IMR-90 (cell line): Measurements from ENCODE around the gene PNP. TPM values are rescaled to one million over a fixed set of nuclear protein-coding genes. Genes with fewer than 3 reads are reported as not detected.

Source experiments
- ATAC-seq: fragments of 200-7000 bp; cut with Tn5 transposase; 2 replicates; pipeline ENCODE4 v1.9.1; 2020; ENCODE audit warnings: low read depth, mild to moderate bottlenecking, moderate library complexity
- BruUV-seq: library from RNA; stranded (reverse); fragments of 400-500 nt; replicated peaks from 2 replicates; lab custom pipeline; 2021; lab: Mats Ljungman, UMichigan
- CTCF ChIA-PET: fragments of 300-600 bp; formaldehyde crosslinking; extraction: SDS; loops from one replicate; lab custom pipeline; 2021; ENCODE audit warnings: antibody characterized with exemption; lab: Yijun Ruan, JAX
- POLR2A ChIA-PET: fragments of 300-600 bp; sonication (Branson Sonifier 250); formaldehyde crosslinking; loops from one replicate; lab custom pipeline; 2022; ENCODE audit warnings: antibody characterized with exemption; ENCODE audit not compliant: unreplicated experiment; lab: Charles Lee
- DNase-seq: peaks from one replicate; pipeline ENCODE4 v3.0.0; 2013
- H2AFZ ChIP-seq: replicated peaks from 2 replicates; pipeline ENCODE3; 2013; ENCODE audit warnings: low read length, mild to moderate bottlenecking; ENCODE audit not compliant: poor library complexity
- H2AK5ac ChIP-seq: 2 replicates; pipeline ENCODE4 v1.6.1; 2013; ENCODE audit warnings: low read depth, low read length, inconsistent platforms
- H2AK9ac ChIP-seq: replicated peaks from 2 replicates; pipeline ENCODE3; 2013; ENCODE audit warnings: mild to moderate bottlenecking, low read depth, low read length, moderate library complexity; ENCODE audit not compliant: poor library complexity
- H2BK120ac ChIP-seq: 2 replicates; pipeline ENCODE4 v1.6.1; 2013; ENCODE audit warnings: low read depth, low read length, inconsistent platforms
- H2BK15ac ChIP-seq: 3 replicates; pipeline ENCODE4 v1.6.1; 2013; ENCODE audit warnings: low read depth, low read length, inconsistent platforms
- H2BK20ac ChIP-seq: 2 replicates; pipeline ENCODE4 v1.6.1; 2013; ENCODE audit warnings: low read depth, mild to moderate bottlenecking, inconsistent platforms, low read length, moderate library complexity
- H2BK5ac ChIP-seq: 2 replicates; pipeline ENCODE4 v1.6.1; 2013; ENCODE audit warnings: mild to moderate bottlenecking, low read depth, low read length, inconsistent platforms; ENCODE audit not compliant: poor library complexity, severe bottlenecking
- H3K14ac ChIP-seq: replicated peaks from 2 replicates; pipeline ENCODE4 v1.6.1; 2013; ENCODE audit warnings: low read depth, low read length, inconsistent platforms
- H3K18ac ChIP-seq: 2 replicates; pipeline ENCODE4 v1.6.1; 2013; ENCODE audit warnings: low read depth, low read length, control low read depth
- H3K23ac ChIP-seq: 2 replicates; pipeline ENCODE4 v1.6.1; 2013; ENCODE audit warnings: low read depth, low read length, inconsistent platforms
- H3K27ac ChIP-seq: 2 replicates; pipeline ENCODE4 v1.5.1; 2013; ENCODE audit warnings: mild to moderate bottlenecking, control low read depth, low read length; ENCODE audit not compliant: insufficient read depth
- H3K27me3 ChIP-seq: 2 replicates; pipeline ENCODE4 v1.6.1; 2013; ENCODE audit warnings: low read length; ENCODE audit not compliant: control insufficient read depth, insufficient read depth
- H3K36me3 ChIP-seq: 2 replicates; pipeline ENCODE4 v1.6.1; 2013; ENCODE audit warnings: low read length, mixed read lengths; ENCODE audit not compliant: control insufficient read depth, insufficient read depth
- H3K4ac ChIP-seq: 2 replicates; pipeline ENCODE4 v1.6.1; 2013; ENCODE audit warnings: low read depth, low read length, inconsistent platforms
- H3K4me1 ChIP-seq: 2 replicates; pipeline ENCODE4 v1.6.1; 2013; ENCODE audit warnings: low read length, mixed read lengths; ENCODE audit not compliant: control insufficient read depth, insufficient read depth
- H3K4me2 ChIP-seq: 2 replicates; pipeline ENCODE4 v1.6.1; 2013; ENCODE audit warnings: low read depth, mild to moderate bottlenecking, control low read depth, low read length, moderate library complexity
- H3K4me3 ChIP-seq: 2 replicates; pipeline ENCODE4 v1.5.1; 2013; ENCODE audit warnings: low read depth, mild to moderate bottlenecking, control low read depth, low read length, moderate library complexity; ENCODE audit not compliant: insufficient read depth
- H3K56ac ChIP-seq: 2 replicates; pipeline ENCODE4 v1.6.1; 2013; ENCODE audit warnings: low read length, inconsistent platforms; ENCODE audit not compliant: insufficient read depth; ENCODE audit errors: extremely low read depth
- H3K79me1 ChIP-seq, 2 experiments: 2 replicates each; pipeline ENCODE4 v1.6.1; 2013; ENCODE audit warnings: low read length in 2 of 2, inconsistent platforms in 1 of 2, low read depth in 1 of 2
- H3K9ac ChIP-seq: 2 replicates; pipeline ENCODE4 v1.6.1; 2013; ENCODE audit warnings: low read depth, low read length, control low read depth
- H3K9me1 ChIP-seq: 2 replicates; pipeline ENCODE4 v1.6.1; 2013; ENCODE audit warnings: low read length, inconsistent platforms; ENCODE audit not compliant: insufficient read depth
- H3K9me3 ChIP-seq: 2 replicates; pipeline ENCODE4 v1.6.1; 2013; ENCODE audit warnings: low read length; ENCODE audit not compliant: control insufficient read depth, insufficient read depth
- H4K20me1 ChIP-seq: 2 replicates; pipeline ENCODE4 v1.6.1; 2013; ENCODE audit warnings: low read length, inconsistent platforms; ENCODE audit not compliant: insufficient read depth
- H4K5ac ChIP-seq: 2 replicates; pipeline ENCODE4 v1.6.1; 2013; ENCODE audit warnings: mild to moderate bottlenecking, low read depth, low read length, control low read depth
- H4K8ac ChIP-seq, 2 experiments: 2 replicates each; pipeline ENCODE4 v1.6.1; 2013; ENCODE audit warnings: low read depth in 2 of 2, low read length in 2 of 2, control low read depth in 1 of 2, inconsistent platforms in 1 of 2
- H4K91ac ChIP-seq: 2 replicates; pipeline ENCODE4 v1.6.1; 2013; ENCODE audit warnings: low read depth, low read length, inconsistent platforms; ENCODE audit not compliant: insufficient read depth
- BHLHE40 ChIP-seq: fragments of 150-350 bp; IDR thresholded peaks from 2 replicates; pipeline ENCODE4 v1.6.1; 2016; ENCODE audit warnings: mild to moderate bottlenecking, low read depth, low read length
- CEBPB ChIP-seq: IDR thresholded peaks from 2 replicates; pipeline ENCODE4 v1.6.1; 2012; ENCODE audit warnings: low read depth, low read length, improper control_type of control experiment
- CHD1 ChIP-seq: IDR thresholded peaks from 2 replicates; pipeline ENCODE4 v1.6.1; 2012; ENCODE audit warnings: low read depth, low read length, improper control_type of control experiment
- FOS ChIP-seq: fragments of 150-350 bp; IDR thresholded peaks from 2 replicates; pipeline ENCODE4 v1.6.1; 2016; ENCODE audit warnings: low read depth, low read length
- MAFK ChIP-seq: IDR thresholded peaks from 2 replicates; pipeline ENCODE4 v1.6.1; 2012; ENCODE audit warnings: low read depth, low read length, improper control_type of control experiment
- MAZ ChIP-seq: IDR thresholded peaks from 2 replicates; pipeline ENCODE4 v1.6.1; 2012; ENCODE audit warnings: low read depth, mild to moderate bottlenecking, low read length, improper control_type of control experiment, moderate library complexity, borderline replicate concordance
- MXI1 ChIP-seq: IDR thresholded peaks from 2 replicates; pipeline ENCODE4 v1.6.1; 2012; ENCODE audit warnings: low read depth, mild to moderate bottlenecking, low read length, moderate library complexity, borderline replicate concordance
- NFE2L2 ChIP-seq: fragments of 150-350 bp; IDR thresholded peaks from 2 replicates; pipeline ENCODE4 v1.6.1; 2016; ENCODE audit warnings: low read depth, mild to moderate bottlenecking, low read length
- RAD21 ChIP-seq: IDR thresholded peaks from 2 replicates; pipeline ENCODE4 v1.6.1; 2012; ENCODE audit warnings: low read length, improper control_type of control experiment
- RCOR1 ChIP-seq: IDR thresholded peaks from 2 replicates; pipeline ENCODE4 v1.6.1; 2012; ENCODE audit warnings: mild to moderate bottlenecking, low read length, improper control_type of control experiment; ENCODE audit not compliant: insufficient replicate concordance
- RFX5 ChIP-seq: IDR thresholded peaks from 2 replicates; pipeline ENCODE4 v1.8.0; 2012; ENCODE audit warnings: low read depth, mild to moderate bottlenecking, low read length, moderate library complexity
- SMC3 ChIP-seq: fragments of 150-350 bp; IDR thresholded peaks from 2 replicates; pipeline ENCODE4 v1.6.1; 2016; ENCODE audit warnings: low read depth, mild to moderate bottlenecking, antibody characterized with exemption, low read length, moderate library complexity
- WGBS, 2 experiments: methylation state at CpG; one replicate each; pipeline versions ENCODE4 v1.1.5 to v1.1.7; 2013; ENCODE audit warnings: missing lambda C conversion rate in 2 of 2; ENCODE audit not compliant: insufficient read length in 1 of 2; ENCODE audit errors: extremely low coverage in 2 of 2; 5-methylcytosine and 5-hydroxymethylcytosine counted together
- dilution Hi-C: fragments of 300-500 bp; cut with HindIII; formaldehyde crosslinking; loops from one replicate; pipeline ENCODE4 v1.14.3; 2018; ENCODE audit warnings: low sequenced_read_pairs; ENCODE audit not compliant: unreplicated experiment
- in situ Hi-C: fragments of 300-500 bp; cut with MboI; formaldehyde crosslinking; loops from 3 replicates; pipeline ENCODE4 v1.14.3; 2019; ENCODE audit warnings: low sequenced_read_pairs, inconsistent platforms, mixed read lengths
- intact Hi-C: fragments of 100-400 bp; cut with micrococcal nuclease; formaldehyde crosslinking; loops from 2 replicates; pipeline ENCODE4 v1.10.0; 2022
- polyA plus RNA-seq, 3 experiments: library from polyadenylated mRNA; depleted of rRNA; stranded (reverse); fragments of >200 nt; gene quantifications; 2 replicates each; pipeline ENCODE4 v1.2.3, GENCODE V29; 2012; ENCODE audit warnings: low replicate concordance in 1 of 3
- total RNA-seq: library from RNA; depleted of rRNA; stranded (reverse); fragments of >200 nt; gene quantifications from 2 replicates; pipeline ENCODE4 v1.2.3, GENCODE V29; 2012
- TF ChIP-seq, protein P1 (sequence below): fragments of 150-350 bp; IDR thresholded peaks from 2 replicates; pipeline ENCODE4 v1.6.1; 2017; ENCODE audit warnings: mild to moderate bottlenecking, antibody characterized with exemption, low read length, low read depth
- TF ChIP-seq, protein P2 (sequence below): conservative IDR thresholded peaks from 2 replicates; pipeline ENCODE4 v1.5.1; 2012; ENCODE audit warnings: mild to moderate bottlenecking, low read depth, low read length, improper control_type of control experiment

PNP gene
- total and polyA plus RNA-seq, 2 of the 4 experiments (the other 2 are of a cell fraction), result 53.4 to 68.8 TPM

DNA sequence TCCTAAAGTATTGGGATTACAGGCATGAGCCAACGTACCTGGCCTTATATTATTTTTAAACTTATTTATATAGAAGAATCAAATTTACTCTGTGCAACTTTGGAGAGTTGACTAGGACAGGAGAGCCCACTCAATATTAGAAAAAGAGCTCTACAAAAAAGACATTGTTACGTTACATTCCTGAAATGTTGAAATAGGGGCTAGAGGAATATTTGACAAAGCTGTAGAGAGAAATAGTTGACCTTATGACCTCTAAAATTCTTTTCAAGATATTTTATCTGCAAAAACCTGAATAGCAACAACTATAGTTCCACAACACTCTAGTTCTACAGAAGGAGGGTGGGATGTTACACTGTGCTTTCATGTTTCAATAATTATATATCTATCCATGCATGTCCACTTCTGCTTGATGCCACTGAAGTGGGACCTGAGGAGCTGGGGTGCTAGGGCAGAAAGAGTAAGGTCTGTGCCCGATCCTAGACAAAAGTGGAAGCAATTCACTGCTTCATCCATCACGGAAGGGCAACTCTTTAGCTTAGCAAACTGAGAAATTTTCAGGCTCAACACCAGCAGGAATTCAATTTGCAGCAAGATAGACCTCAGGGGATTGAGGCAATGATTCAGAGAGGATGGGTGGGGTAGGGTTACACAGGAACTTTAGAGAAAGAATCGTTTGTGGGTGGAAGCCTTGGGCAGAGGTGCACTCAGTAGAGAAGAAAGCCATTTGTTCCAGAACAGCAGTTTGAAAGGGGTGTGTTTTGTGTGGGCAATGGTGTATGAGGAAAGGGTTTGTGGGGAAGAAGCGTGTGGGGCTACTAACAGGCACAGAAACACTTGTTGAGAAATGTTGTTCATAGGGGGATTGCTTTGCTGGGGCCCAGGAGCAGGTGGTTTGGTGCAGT, 20.1 kb downstream of the PNP start (continued):
- no peak for TF ChIP-seq RFX5
- TF ChIP-seq RAD21, result no peak
- no peak for TF ChIP-seq NFE2L2
- no peak for TF ChIP-seq BHLHE40
- TF ChIP-seq FOS, result no peak

- ATAC-seq, result no peak
- no TSS peak for BruUV-seq
- in situ Hi-C loops (no loop called here), dilution Hi-C loops (no loop called here), intact Hi-C loops (no loop called here)
- Histone ChIP-seq H4K8ac (no peak overlapping the region), H3K4me2 (no peak overlapping the region), H2AK9ac (no peak overlapping the region), H3K23ac (no peak overlapping the region), H3K27me3 (no peaks in the 10 kb centered on the region; the same call in none of the 2 replicates), H2AFZ (peak overlapping the region; percentile 24), H3K4me3 (no peak overlapping the region), H3K4ac (no peak overlapping the region), H3K79me1 (no peaks in the 10 kb centered on the region), H4K5ac (no peak overlapping the region), H2BK120ac (no peak overlapping the region), H2BK5ac (no peak overlapping the region), H3K56ac (no peak overlapping the region), H4K91ac (no peak overlapping the region), H3K18ac (no peak overlapping the region), H2BK15ac (no peak overlapping the region), H3K9ac (no peak overlapping the region), H3K14ac (no peak overlapping the region), H3K36me3 (no peaks in the 10 kb centered on the region), H3K9me3 (no peaks in the 10 kb centered on the region), H3K27ac (no peak overlapping the region), H3K4me1 (no peaks in the 10 kb centered on the region; the same call in 1 of the 2 replicates), H2AK5ac (no peak overlapping the region), H4K20me1 (no peaks in the 10 kb centered on the region), H3K9me1 (no peaks in the 10 kb centered on the region), H2BK20ac (no peak overlapping the region)
- ChIA-PET CTCF (no interaction called here), POLR2A (no interaction called here)
- no CpG with 5 or more reads among the region's 6 CpGs for WGBS, 2 experiments
- no peak for DNase-seq
- TF ChIP-seq BHLHE40, result no peak
- TF ChIP-seq, protein P1, sequence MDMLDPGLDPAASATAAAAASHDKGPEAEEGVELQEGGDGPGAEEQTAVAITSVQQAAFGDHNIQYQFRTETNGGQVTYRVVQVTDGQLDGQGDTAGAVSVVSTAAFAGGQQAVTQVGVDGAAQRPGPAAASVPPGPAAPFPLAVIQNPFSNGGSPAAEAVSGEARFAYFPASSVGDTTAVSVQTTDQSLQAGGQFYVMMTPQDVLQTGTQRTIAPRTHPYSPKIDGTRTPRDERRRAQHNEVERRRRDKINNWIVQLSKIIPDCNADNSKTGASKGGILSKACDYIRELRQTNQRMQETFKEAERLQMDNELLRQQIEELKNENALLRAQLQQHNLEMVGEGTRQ, result no peak
- no peak for TF ChIP-seq MAZ
- TF ChIP-seq RFX5, result no peak
- no peak for TF ChIP-seq SMC3
- no peak for TF ChIP-seq FOS
- TF ChIP-seq CHD1, result no peak
- no peak for TF ChIP-seq MXI1
- TF ChIP-seq CEBPB, result no peak
- TF ChIP-seq RCOR1, result no peak
- TF ChIP-seq, protein P2, sequence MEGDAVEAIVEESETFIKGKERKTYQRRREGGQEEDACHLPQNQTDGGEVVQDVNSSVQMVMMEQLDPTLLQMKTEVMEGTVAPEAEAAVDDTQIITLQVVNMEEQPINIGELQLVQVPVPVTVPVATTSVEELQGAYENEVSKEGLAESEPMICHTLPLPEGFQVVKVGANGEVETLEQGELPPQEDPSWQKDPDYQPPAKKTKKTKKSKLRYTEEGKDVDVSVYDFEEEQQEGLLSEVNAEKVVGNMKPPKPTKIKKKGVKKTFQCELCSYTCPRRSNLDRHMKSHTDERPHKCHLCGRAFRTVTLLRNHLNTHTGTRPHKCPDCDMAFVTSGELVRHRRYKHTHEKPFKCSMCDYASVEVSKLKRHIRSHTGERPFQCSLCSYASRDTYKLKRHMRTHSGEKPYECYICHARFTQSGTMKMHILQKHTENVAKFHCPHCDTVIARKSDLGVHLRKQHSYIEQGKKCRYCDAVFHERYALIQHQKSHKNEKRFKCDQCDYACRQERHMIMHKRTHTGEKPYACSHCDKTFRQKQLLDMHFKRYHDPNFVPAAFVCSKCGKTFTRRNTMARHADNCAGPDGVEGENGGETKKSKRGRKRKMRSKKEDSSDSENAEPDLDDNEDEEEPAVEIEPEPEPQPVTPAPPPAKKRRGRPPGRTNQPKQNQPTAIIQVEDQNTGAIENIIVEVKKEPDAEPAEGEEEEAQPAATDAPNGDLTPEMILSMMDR, result no peak
- no peak for TF ChIP-seq RAD21
- TF ChIP-seq MAFK, result no peak
Measured at GRCh38 chr14:20490563-20490962, 21.4 kb downstream of the PNP start.
